Fibroblast of peridontal ligament (primary cell): ENCODE measurements around the gene TEX38.
A peak's percentile ranks its signal among the peaks of the same experiment; 100 is the strongest.
"Not testable (repeated sequence)": the region's sequence is repeated elsewhere in the genome, so short reads cannot be mapped to it uniquely, and the experiment has no call there.

Source experiments
- DNase-seq: peaks from one replicate; pipeline ENCODE4 v3.0.0-alpha.2; 2010; ENCODE audit errors: extremely low read depth

TEX38 gene

DNA sequence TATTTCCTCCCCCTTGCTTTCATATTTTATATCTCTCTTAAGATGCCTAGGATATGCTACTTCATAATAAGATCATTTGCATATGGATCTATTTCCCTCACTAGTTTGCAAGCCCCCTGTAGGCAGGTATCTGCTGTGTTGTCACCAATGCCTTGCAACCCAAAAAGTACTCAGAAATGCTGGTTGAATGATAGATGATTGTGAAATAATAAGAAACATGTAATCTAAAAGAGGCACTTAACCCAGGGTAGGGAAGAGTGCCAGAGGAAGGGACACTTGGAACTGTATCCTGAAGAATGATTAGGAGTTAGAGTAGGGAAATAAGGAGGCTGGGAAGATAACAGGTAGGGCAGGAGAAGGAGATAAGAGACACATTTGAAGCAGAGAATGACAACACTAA, 15.8 kb upstream of the TEX38 start:
- DNase-seq: no peak

DNA sequence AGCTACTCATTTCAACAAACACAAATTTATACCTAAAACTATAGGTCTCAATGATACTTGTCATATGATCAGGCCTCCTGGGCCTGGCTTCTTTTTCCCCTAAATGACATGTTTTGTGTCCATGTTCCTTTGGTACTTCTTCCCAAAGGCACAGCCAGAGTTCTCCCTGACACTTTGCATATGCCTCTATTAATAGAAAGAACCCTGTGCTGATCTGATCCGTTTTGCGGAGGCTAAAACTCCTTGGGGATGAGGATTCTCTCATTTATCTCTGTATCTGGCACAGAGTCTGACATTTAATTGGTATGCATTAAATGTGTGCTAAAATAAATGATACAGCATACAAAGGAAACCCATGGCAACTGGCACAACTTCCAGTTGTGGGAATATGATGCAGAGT, 15.0 kb upstream of the TEX38 start:
- DNase-seq: no peak

DNA sequence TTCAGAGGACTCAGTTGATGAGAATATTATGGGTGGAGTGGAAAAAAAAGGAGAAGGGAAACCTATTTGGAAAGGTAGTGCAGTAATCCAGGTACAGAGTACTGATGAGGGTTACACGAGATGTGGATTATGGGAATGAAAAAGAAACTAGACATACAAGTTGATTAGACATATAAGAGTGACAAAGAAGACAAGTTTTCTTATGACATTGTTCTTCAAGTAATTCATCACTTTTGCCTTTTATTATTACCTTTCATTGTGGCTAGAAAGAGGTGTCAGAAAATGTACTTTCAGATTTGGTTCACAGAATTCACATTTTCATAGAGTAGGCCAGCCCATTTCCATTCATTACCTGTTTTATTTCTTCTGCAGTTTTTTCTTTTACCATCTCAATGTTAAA, 13.9 kb upstream of the TEX38 start:
- DNase-seq: no peak

DNA sequence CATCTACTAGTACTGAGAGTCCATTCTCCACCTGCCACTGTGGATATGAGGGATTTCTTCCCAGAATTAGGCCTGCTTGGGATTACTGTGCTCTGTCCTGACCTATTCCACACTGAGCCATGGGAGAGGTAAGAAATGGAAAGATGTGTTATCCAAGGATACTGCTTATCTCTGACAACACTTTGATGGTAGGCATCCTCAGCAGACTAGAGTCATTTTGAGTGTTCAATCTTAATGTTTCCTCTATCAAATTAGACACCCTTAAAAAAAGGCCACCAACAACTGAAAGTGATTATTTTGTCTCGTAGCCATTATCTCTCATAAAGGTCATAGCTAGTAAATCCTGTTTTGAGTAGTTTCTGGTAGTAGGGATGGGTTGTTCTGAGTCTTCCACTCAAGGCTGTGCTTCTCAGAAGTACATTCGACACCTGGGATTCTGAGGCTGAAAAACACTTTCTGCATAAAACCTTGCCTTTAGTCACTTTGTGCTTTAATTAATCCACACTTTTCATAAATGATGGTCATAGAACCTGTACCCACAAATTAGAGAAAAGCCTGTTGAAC, 12.3 kb upstream of the TEX38 start:
- DNase-seq: no peak

DNA sequence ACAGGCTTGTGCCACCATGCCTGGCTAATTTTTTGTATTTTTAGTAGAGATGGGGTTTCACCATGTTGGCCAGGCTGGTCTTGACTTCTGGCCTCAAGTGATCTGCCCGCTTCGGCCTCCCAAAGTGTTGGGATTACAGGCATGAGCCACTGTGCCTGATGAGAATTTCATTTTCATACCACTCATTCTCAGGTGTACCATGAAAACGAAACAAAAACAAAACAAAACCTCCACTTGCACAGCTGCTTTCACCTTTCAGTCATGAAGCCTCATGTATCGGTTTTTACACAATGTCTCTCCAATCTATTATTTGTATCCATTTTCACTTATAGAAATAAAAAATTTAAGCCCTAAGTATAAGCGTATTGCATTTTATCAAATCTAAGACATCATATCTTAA, 11.5 kb upstream of the TEX38 start:
- not testable (repeated sequence) for DNase-seq

DNA sequence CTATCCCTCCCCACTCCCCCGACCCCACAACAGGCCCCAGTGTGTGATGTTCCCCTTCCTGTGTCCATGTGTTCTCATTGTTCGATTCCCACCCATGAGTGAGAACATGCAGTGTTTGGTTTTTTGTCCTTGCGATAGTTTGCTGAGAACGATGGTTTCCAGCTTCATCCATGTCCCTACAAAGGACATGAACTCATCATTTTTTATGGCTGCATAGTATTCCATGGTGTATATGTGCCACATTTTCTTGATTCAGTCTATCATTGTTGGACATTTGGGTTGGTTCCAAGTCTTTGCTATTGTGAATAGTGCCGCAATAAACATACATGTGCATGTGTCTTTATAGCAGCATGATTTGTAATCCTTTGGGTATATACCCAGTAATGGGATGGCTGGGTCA, 8.7 kb upstream of the TEX38 start:
- DNase-seq: not testable (repeated sequence)

DNA sequence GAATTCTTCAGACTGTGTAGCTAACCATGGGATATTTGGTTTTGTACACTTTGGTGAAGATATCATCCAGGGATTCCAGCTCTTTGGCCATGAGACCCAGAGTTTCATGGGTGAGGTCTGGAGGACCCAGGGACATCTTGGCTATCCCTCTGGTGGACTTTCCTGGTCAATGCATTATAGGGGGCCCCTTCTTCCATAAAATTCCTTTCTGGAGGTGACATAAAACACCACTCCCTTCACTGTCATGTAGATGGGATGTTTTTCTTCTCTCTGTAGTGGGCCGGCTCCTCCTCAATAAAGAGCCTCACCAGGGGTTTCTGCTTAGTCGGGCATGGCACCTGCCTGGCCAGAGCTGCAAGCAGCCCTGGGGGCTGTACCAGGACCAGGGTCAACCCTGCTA, 5.7 kb upstream of the TEX38 start:
- DNase-seq: no peak

DNA sequence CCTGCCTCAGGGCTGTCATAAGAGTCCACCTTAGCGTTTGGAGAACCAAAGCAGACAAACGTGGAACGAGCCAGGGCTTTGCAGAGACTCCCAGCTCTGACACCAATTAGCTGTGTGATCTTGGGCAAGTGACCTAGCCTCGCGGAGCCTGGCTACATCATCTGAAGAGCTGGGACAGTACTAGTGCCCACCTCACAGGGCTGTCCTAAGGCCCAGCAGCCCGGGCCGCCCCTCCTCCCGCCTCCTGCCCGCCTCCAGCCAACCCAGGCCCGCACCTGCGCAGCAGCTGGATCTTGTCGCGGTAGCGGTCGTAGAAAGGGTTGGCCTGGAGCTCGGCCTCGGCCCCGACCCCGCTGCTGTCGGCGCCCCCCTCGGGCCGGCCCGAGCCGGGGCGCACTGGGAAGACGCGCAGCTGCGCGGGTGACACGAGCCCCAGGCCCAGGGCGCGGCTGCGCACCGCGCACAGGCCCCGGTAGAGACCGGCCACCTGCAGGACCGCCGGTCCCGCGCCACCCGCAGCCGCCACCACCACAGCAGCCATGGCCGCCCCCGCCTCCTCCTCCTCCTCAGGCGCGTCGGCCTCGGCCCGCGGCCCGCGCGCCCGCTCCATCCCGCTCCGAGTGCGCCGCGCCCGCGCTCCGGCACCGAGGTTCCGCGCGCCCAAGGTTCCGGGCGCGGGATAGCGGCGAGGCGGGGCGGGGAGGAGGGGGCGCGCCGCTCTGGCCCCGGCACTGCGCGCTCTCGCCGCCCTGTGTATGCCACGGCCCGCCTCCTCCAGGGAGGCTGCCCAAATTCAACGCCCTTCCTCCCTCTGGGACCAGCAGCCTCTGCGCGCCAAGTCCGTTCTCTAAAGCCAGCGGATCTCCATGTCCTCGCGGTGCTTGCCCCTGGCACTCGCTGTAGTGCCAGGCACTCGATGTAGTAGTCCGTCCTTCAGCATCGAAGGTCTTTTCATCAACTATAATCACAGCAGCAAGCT, 3.6 kb upstream of the TEX38 start, which contains the start of gene ATPAF1:
ATPAF1 (minus strand) TSS at position 583 of the 979 bp plus-strand sequence; CDS start at position 541, 42 bp downstream.
- peak; percentile 72 for DNase-seq

DNA sequence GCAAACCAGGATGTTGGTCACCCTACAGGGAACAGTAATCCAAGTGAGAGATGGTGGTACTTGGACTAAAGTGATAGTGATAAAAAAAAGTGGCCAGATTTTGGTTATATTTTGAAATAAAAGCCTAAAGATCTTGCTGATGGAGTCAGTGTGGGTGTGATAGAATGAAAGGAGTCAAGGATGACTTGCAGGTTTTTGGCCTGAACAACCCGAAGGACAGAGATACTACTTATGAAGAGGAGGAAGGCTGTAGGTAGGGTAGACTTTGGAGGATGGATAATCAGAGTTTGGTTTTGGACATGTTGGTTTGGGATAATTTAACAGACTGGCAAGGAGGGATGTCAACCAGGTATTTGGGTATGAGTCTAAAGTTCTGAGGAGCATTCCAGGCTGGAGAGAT, 1.5 kb upstream of the TEX38 start:
- DNase-seq: no peak

DNA sequence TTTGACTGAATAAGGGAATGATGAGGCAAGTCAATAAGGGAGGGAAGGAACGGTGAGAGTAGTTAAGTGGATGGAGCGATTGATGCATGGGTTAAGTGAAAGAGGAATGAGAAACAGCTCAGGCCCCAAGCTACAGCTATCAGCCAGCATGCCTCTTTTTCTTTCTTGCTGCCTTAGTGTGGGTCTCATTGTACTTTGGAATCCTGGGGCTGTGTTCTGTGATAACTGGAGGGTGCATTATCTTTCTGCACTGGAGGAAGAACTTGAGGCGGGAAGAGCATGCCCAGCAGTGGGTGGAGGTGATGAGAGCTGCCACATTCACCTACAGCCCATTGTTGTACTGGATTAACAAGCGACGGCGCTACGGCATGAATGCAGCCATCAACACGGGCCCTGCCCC, 1.0 kb downstream of the TEX38 start:
- DNase-seq: no peak

DNA sequence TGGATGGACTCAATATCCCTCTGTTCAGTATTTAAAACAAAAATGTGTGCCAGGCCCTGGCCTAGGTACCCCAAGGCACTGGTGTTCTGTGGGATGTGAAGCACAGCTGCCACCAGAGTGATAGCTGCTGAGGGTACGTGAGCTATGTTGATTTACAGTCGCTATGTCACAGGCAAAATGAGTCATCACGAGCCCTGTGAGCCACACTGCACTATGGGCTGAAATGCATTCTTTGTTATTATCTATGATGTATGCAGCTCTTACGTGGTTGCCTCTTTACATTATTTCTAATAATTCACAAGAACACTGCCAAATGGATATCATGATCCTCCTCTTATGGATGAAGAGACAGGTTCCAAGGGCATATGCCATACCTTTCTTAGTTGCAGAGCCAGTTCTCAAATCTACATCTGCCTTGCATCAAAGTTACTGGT, 2.1 kb downstream of the TEX38 start:
- DNase-seq: no peak

DNA sequence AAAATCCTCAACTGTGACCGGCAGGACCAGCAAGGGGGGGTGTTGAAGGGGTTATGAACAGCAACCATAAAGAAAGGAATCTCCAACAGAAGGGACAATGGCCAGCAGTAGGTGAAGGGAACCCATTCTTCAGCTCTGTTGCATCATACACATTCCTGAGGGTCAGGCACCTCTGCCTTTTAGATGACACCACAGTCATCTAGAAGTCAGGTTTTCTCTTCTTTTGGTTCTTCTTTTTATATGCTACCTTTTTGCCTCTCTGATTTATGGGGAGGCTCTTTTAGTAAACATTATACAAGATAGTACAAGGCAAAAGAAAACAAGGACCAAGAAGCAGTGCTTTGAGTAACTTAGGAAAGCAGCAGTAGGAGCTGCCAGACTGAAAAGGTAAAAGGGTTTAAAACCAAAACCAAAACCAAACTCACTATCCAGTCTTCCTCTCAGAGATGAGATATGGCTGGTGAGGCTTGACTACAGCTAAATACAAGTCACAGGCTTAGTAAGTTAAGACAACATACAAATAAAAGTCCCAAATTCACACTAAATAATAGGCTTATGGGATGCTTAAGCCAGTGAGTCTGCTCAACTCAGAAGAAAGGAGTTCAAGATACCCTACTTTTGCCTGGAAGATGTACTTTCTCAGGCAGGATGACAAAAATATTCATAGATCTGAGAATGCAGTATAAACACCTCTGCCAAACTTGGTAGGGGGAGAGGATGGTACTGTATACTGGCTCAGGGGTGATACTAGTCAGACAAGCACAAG, 4.1 kb downstream of the TEX38 start:
- DNase-seq: no peak

DNA sequence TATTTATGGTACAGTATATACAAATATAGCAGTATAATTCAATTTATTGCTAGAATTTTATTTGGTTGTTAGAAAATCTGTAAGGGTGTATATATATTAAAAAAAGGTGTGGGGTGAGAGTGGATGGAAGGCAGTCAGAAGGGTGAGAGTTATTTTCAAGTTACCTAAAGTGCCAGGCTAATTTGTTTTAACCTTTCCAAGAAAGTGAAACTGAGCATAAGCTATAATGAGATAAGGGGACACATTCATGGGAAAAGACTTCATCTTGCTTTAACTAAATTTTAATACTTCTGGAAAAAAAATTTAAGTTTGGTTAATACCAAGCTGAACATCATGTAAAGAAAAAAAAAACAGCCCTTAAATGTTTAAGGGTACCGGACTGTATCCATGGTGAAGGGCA, 4.9 kb downstream of the TEX38 start:
- DNase-seq: no peak

DNA sequence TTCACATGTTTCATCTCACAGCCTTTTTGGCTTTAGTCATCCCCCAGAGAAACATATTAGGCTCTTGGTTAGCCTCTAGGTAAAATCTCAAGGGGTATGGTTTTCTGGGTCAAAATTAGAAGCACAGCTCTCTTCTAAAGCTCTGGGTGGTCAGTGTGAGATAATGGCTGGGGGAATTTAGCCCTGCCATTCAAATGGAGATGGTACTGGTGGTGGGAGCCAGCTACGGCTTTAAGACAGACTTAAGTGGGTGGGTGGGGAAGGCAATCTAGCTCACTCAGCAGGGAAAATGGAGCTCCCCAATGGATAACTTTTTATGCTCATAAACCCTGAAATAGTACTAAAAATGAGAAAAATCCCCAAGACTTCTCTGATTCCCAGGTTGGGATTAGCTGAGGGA, 5.7 kb downstream of the TEX38 start:
- DNase-seq: no peak

DNA sequence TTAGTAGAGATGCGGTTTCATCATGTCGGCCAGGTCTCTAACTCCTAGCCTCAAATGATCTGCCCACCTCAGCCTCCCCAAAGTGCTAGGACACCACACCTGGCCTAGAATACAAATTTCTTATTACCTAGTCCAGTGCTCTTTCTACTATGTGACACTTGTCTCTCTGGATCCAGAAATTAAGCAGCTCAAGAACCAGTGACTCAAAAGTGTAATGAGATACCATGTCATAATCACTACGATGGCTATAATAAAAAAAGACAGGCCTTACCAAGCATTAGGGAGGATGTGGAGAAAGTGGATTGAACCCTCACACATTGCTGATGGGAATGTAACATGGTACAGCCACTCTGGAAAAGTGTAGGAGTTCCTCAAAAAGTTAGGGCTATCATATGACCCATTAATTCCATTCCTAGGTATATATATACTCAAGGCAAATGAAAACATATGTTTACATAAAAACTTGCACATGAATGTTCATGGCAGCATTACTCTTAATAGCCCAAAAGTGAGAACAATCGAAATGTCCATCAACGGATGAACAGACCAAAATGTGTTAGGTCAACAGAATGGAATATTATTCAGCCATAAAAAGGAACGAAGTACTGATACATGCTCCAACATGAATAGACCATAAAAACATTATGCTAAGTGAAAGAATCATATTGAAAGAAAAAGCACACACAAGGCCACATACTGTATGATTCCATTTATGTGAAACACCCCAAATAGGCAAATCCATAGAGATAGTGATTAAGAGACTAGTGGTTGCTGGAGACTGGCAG, 8.3 kb downstream of the TEX38 start:
- DNase-seq: no peak

DNA sequence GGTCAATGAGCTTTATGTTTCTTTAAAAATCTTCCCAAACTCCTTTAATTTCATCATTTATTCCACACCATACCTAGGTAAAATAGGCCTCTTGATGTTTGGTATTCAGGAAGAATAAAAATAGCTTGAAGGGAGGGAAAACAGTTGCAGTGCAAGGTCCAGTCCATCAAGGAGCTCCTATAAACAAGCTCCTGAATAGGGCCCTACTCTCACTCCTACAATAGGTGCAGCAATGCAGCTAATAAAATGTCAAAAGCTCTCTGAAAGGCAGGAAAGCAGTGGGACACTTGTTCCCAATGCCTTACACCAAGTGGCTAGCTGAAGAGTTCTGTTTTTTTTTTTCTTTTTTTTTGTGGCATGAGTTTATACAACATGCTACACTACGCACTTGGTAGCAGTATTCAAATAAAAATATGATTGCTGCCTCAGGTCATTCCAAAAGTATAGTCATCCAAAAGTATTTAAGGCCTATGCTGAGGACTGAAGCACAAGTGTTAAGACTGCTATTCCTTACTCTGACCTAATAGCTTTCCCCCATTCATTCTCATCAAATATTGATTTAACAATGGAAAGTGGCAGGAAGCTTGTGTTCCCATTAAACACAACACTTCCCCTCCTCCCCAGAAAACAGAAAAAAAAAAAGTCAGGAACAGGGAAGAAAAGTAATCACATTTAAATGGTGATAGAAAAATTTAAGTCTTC, 9.8 kb downstream of the TEX38 start:
- DNase-seq: no peak

DNA sequence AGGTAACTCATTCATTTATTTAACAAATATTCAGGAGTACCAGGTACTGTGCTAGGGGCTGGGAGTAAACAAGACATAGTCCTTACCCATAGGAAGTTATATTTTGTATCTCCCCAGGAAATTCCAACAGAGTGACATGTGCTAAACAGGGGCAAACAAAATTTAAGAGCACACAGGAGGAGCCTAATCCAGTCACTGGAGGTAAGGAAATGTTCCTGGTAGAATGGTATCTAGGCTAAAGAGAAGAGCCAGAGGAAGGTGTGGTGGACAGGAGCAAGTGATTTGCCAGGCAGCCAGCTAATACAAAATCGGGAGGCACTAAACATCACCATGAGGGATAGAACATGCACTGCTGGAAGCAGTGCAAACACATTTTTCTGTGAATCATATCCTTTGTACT, 10.4 kb downstream of the TEX38 start:
- DNase-seq: no peak

DNA sequence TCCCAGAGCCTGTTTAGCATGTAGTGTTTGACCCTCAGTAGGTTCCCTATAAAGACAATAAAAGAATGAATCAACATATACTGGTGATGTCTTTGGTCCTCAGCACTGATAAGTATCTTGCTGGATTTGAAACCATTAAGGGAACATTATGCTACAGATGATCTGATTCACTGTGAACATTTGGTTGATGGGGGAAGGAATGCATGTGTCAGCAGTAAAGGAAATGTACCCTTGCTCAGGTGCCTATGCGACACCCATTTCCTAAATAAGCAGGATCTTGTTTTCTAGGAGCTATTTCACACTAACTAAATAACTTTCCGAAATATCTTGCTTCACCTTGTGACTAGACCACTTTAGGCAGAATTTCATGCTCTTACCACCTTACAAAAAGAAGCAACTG, 13.0 kb downstream of the TEX38 start:
- no peak for DNase-seq

DNA sequence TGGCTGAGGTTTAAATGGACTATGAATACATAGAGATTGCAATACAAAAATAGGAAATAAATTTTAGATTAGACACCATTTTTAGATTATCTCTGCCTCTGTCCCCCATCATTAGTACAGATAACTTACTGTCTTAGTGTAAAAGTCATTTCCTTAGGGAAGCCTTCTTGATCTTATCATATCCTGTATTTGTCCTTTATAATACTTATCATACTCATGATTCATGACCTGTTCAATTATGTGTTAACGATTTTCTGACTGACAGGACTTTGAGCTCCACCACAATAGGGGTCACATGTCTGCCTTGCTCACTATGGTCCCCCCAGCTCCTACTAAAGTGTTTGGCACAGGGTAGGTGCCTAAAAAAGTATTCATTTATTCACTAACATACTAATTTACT, 14.6 kb downstream of the TEX38 start:
- no peak for DNase-seq

DNA sequence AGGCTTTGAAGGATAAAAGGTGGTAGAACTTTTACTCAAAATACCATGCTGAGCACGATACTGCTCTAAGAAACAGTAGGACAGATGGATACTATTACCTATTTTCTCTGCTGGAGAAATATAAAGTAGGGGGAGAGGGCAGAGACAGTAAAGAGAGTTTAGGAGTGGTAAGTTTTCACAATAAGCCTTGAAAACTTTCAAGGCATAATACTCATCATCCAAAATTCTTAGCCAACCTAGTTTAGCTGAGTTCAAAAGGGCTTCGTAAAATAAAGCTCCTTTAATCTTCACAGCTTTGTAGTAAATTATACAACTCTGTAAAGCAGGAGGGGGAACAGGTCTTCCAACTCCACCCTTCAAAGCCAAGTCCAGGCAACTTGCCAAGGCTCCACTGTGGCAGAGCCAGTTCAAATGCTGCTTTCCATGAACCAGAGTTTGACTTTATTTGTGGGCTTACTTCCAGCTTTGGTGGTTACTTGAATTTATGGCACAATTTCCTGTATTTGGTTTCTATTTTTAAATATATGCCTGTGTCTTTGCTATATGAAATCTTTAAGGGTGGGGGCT, 15.5 kb downstream of the TEX38 start:
- DNase-seq: peak; percentile 90
